HG02884 (cell line): ENCODE results near the gene STT3B.

Source experiments
- ATAC-seq: cut with Tn5 transposase; IDR thresholded peaks from one replicate; pipeline ENCODE4 v1.9.1; 2021; ENCODE audit warnings: mild to moderate bottlenecking, moderate library complexity; ENCODE audit not compliant: unreplicated experiment

STT3B gene

DNA sequence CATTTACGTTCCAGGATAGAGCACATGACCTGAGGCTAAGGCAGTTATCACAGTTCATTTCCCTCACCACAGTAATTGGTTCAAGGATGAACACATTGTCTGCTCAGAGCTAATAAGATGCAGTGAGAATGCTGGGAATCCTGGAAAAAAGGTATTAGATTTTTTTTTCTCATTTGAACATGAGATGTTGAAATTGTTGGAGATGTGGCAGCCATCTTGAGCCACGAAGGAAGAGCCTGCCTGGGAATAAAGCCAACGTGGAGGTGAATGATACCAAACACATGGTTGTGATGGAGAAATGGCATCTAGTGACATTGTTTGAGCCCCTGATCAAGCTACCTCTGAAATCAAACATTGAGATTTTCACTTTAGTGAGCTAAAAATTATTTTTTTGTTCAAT lies 16.0 kb upstream of the STT3B start:
- ATAC-seq: no peak

DNA sequence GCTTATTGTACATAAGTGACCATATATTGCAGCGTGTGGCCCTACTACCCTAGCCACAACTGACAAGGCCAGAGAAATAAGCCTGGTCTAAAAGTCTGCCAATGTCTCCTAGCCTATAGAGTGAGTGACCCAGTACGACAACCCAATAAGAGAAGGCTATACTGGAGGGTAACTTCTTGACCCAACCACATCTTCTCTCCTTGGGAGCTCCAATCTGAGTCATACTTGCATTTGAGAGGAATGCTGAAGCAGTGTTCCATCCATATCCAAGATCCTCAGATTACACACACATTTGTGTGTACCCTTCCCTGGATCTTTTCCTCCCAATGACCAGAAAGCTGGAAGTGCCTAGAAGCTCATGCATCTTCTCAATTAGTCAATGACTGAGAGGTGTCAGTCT lies 11.3 kb upstream of the STT3B start:
- no peak for ATAC-seq

DNA sequence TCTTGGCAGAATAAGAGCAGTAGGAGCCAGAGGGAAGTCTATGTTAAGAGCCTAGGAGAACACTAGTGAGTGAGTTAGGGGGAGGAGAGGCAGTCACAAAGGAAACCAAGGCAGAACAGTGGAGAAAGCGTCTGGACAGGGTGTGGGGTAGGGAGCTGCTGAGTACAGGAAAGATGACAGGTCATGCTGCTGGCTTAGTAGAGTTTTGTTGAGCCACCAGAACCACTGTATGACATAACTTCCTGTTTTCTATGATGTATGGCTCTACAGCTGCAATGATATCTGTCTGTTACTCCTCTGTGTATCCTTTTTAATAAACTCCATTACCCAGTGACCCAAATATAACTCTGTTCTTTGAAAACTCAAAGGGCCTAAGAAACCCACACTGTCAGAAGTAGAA lies 10.6 kb upstream of the STT3B start:
- ATAC-seq: peak; percentile 76

DNA sequence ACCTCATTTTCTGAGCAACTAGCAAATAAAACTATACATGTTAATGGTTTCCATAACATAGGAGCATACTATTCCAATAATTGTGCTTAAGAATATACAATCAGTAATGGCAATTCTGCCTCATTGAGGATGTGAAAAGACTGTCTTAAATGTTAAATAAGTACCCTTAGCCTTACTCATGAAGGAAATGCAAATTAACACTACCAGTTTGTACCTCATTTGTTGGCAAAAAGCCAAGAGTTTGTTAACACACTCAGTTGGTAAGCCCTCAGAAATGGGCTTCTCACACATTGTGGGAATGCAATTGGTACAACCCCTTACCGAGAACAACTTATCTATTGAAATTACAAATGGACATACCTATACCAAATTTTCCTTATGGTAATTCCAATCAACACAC lies 9.2 kb upstream of the STT3B start:
- no peak for ATAC-seq

DNA sequence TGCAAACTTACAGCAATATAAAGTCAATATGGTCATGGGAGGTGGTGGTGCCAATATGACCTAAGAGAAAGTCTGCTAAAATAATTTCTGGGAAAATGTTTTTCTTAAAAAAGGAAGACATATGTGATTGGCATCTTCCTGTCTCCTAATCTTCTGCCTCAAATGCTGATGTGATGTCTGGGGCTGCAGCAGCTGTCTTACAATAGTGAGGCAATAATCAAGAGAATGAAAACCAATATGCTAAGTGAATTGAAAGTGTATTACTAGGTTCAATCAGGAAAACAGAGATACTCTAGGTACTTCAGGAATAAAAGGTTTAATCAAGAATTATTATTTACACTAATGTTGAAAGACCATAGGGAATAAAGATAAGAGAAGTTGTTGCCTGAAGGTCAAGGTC lies 7.2 kb upstream of the STT3B start:
- ATAC-seq: no peak

DNA sequence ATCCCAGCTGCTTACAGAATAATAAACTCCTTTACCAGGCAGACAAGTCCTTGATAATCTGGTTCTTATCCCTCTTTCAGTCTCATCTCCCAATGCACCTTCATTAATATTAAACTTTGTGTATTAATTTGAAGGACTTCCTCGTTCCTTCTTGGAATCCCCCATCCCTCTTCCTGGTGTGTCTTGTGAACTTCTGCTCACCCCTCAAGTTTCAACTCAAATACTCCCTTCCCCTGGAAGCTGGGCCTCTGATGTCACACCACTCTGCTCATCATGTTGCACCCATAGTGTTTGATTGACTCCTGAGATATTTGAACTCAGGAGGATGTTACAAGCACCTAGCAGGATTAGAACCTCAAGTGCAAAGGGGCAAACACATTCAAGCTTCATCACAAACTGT lies 3.3 kb upstream of the STT3B start:
- ATAC-seq: no peak

DNA sequence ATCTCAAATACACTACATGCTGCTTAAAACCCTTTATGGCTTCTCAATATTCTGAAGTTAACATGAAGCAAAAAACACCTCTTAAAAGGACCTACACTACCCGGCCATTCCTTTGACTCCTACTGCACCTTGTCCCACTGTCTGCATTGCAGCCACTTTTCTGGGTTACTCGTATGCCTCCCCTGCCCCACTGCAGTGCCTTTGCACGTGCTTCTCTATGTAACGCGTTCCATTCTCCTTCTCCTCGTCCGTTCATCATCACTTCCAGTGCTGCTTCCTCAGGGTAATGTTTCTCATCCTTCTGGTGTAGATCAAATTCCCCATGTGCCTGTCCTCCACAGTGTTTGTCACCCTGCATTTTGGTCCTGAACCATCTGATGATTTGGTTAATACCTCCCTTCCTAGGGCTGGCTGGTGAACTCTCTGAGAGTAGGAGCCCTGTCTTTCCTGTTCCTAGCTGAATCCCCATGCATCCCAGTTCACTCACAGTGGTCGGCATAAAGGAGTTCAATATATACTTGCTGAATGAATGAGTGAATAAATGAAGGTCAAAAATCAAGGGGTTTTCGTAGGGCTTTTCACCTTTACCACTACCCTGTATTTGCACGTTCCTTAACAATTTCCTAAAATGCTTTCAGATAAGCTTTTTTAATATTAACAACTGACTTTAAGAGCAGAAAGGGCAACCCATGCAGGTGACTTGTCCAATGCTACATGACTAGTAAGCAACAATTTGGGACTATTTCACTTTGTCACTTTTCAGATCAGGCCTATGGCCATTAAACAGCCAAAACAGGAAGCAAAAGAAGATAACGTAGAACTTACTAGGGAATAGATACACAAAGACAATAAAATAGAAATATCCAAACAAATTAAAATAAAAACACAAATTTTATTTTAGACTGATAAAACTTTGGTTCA lies 2.4 kb upstream of the STT3B start:
- no peak for ATAC-seq

DNA sequence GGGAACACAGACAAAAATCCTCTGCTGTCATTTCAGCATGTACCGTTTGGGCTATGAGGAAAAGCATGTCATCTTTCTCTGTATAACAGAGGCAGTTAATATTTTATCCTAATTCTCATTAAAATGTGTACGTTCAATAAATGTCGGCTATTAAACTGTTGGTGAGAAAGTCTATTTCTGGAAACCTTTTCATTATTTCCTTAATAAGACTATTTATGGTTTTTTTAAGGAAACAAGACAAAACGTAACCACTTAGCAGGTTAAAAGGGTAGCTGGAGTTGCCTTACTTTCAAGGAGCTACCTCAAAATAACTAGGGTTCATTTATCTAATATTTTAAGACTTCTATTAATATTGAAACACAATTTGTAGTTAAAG lies 1.8 kb upstream of the STT3B start:
- ATAC-seq: no peak

DNA sequence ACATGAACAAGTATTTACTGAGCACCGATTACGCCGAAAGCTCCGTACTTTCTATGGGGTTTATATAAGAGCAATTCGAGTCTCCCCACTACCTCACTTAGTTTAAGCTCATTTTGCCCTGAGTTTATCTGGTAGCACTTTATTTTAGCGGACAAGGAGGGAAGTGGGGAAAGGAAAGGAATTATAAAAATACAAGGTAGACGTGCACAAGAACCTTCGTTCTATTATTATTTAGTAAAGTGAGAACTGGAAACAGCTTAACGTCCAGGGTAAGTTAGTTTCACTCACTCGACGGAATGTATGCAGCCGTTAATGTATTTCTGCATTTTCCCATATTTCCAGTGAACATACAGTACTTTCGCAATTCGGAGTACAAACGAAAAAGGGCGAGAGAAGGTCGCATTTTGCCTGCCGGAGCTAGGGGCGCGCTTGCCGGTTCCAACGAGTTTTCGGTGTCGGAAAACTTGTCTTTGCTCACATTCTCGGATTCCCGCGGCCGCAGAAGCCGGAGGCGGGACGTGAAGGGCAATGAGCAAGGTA lies 1.2 kb upstream of the STT3B start:
- no peak for ATAC-seq

DNA sequence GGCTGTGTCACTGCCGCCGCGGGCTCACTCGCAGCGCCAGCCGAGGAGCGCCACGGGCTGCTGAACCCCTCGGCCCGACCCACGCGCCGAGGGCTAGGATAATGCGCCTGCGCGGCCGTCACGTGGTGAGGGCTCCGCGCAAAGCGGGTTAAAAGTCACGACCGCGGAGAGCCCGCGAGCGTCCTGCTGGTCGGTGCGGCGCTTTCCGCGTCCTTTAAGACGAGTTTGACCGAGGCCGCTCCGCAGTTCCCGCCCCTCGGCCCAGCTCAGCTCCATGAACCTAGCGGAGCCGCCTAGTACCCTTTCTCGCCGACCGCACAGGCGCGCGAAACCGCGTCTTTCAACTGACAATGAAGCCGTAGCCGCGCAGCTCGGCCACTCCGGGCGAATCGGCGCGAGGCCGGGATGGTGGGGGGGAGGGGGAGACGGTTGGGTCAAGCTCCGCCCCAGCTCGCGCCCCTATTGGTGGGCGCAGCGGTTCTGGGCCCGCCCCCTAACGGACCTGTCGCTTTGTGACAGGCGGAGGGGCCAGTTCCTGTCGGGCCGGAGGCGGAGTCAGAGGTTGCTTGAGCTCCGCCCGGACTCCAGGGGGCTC lies 636 bp upstream of the STT3B start:
- peak; percentile 76 for ATAC-seq

DNA sequence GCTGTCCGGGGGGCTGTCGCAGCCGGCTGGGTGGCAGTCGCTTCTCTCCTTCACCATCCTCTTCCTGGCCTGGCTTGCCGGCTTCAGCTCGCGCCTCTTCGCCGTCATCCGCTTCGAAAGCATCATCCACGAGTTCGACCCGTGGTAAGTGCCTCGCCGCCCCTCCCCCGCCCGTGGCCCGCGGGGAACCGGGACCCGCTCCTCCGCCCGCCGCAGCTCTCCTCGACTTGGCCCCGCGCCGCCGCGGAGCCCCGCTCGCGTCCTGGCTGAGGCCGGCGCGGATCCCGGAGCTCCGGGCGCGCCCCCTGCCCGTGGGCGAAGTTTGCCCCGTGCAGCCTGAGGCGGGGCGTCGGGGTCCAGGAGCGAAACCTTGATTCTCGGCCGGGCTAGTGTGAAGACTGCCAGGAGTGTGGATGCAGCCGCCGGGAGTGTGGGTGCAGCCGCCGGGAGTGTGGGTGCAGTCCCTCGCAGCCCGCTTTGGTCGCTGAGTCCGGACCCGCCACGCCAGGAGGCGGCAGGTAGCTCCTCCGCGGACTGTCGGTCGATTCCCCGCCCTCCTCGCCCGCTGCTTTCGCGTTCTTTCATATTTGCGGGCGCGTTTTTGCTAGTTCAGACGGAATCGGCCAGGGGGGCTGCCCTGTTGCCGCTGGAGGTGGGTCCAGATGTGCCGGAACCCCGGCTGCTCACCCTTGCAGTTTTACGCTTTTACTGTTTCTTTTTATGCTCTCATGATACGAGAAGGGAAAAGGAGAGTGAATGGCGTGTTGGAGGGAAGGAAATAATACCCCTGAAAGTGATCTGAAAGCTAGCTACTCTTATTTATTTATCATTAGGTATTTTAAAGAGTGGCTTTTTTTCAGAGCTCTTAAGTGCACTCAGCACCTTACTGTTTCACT lies 692 bp downstream of the STT3B start:
- peak; percentile 0 for ATAC-seq

DNA sequence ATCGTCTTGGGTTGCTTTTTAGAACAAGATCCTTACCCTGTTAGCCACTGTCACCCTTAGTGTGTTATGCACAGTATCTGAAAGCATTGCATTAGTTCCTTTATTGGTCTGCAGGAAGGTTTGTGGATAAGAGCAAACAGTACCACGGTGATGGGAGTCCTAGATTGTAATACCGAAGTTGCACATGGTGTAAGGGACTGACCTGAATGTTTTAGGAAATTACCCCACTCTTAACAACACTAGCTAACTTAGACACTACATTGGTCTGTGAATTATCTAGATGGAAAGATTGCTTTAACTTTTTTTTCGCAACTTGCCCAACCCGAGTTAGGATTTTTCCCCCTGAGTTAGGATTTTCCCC lies 1.3 kb downstream of the STT3B start:
- no peak for ATAC-seq

DNA sequence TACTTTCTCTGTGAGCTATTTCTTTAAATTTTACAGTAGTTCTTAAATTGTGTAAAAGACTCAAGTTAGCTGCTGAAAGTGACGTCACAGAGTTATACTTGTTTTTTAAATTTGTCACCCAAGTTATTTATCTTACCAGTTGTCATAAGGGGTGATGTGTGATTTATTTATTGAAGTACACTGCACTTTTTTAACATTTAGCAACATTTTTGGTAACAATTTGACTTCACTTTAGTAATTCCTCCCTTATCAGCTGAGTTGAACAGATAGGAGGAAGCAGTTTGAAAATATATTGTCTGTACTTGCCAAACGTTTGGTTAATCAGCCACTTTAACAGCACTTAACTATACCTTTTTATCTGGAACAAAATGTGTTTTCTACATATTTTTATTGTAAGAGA lies 3.8 kb downstream of the STT3B start:
- no peak for ATAC-seq

DNA sequence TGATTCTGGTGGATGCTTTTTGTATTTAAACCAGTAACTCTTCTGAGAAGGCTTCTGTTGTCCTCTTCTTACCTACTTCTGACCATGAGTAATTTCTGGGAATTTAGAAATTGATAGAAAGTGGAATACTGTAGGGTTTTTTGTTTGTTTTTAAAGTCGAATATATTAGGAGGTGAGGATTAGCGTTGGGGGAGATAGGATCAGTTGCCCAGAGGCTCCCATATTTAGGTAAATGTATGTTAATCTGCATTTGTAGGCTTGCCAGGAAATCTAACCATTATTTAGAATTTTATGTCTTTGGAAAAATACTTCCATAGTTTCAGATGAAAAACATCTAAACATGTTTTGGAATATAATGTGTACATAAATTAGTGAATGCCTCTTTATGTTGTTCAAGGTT lies 6.1 kb downstream of the STT3B start:
- ATAC-seq: no peak

DNA sequence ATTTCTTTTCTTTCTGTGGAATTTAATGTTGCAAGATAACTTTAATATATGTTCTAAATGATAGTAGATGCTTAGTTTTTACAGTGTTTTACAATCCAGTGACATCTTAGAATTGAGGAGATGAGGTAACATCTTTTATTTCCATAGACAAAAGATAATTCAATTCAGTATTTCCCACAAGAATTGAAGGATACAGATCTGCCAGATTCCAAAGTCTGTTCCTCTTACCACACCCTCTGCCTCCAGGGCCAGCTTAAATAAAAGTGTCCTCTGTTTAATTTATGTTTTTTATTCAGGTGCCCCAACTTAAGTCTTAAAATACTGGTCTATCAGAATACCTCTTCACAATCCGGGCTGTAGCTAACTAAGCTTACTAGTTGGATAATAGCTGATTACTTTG lies 6.5 kb downstream of the STT3B start:
- ATAC-seq: no peak

DNA sequence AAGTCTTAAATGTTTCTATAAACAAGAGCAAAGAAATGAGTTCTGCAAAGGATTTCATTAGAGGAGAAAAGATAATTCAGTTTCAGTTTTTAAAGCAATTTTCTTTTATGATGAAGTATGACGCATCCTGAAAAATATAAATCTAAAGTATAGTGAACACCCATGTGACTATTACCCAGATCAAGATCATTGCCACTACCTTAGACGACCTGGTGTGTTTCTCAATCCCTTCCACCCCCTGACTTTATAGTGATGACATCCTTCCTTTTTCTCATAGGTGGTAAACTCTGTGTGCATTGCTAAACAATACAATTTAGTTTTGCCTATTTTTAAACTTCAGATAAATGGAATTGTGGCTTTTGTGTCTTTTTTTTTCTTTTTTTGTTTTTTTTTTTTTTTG lies 8.4 kb downstream of the STT3B start:
- no peak for ATAC-seq

DNA sequence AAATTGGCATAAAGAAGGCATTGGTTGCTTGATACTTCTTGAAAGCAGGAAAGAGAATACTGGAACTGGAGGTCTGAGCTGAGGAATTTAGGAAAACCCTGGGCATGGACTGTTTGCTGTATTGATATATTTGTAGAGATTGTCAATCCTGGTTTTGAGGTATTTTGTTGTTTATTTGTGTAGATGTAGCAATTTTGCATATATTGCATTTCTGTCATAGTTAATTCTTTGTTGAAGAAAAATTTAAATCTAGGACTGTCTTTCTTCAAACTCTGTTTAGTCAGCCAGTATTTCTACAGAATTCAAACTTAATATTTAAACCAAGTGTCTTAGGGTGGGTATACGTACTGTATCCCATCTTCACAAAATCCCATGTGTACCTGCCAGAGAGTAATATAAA lies 9.5 kb downstream of the STT3B start:
- ATAC-seq: no peak

DNA sequence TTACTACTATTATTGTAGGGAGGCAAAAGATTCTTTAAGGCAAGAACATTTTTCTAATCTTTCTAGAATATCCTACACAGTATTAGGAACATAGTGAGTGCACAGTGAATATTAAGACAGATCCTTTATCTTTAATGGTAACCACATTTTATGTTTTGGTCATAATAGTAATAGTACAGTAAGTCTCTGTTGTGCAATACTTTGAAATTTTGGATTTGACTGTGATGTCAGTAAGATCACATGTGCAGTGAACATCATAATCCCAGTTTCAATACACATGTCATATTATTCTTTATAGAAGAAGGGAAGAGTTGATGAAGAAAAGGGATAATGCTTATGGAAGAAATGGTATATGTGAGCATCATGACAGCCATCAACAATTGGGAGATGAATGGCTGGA lies 10.7 kb downstream of the STT3B start:
- ATAC-seq: no peak

DNA sequence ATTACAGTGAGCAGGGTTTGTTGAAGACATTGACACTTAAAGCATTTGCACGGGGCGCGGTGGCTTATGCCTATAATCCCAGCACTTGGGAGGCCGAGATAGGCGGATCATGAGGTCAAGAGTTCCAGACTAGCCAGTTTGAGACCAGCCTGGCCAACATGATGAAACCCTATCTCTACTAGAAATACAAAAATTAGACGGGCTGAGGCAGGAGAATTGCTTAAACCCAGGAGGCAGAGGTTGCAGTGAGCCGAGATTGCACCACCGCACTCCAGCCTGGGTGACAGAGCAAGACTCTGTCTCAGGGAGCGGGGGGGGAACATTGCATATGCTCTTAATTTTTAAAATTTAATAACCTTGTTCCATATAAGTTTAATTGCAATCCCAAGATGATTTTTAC lies 11.9 kb downstream of the STT3B start:
- no peak for ATAC-seq

DNA sequence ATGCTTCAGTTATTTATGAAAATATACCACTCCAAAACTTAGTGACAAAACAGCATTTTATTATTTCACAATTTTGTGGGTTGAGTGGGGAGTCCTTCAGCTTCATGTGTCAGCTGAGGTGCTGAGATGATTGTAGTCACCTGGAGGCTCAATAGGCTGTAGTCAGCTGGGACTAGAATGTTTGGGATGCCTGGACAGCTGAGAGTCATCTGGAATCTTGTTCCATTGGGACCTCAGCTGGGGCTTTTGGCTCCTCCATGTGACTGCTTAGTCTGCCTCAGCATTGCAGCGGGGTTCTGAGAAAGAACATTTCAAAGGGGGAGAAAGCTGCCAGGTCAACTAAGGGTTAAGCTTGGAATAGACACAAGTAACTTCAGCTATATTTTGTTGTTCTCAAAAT lies 13.4 kb downstream of the STT3B start:
- ATAC-seq: no peak

DNA sequence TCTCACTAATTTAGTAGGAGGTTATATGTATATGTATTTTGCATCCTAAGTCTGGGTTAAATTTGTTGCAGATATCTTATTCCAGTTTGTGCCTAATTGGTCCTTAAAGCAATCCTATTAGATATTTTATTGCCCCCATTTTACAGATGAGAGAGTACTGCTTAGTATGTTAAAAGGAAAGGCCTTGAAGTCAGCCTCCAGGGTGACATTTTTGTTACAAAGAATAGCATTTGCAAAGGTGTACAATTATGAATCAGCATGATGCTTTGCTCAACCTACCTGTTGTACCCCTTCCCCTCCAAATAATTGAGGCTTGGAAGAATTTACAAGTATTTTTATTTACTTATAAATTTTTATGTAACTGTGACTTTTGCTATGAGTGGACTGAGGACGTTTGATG lies 14.0 kb downstream of the STT3B start:
- ATAC-seq: no peak
